ENCODE results near the gene DPCD. TPM values are rescaled to one million over a fixed set of nuclear protein-coding genes. Genes with fewer than 3 reads are reported as not detected.

The DPCD gene
- total and polyA plus RNA-seq, 12 donors: 8.3 to 42.5 (median 26.5) TPM

- H3K36me3 ChIP-seq (replicated peaks in 1 of 2): peaks cover 0 to 20% of the 10 kb centered on the region in 2 donors
These were observed 26.8 kb downstream of the DPCD start for GRCh38 chr10:101614663-101615524.

GRCh38 chr10:101615525-101616116 is 27.5 kb downstream of the DPCD start:
- DNase-seq: no peak
- H3K27me3 ChIP-seq: no peaks in the 10 kb centered on the region
- H3K9me3 ChIP-seq (replicated peaks in 1 of 3): no peaks in the 10 kb centered on the region
- H3K4me3 ChIP-seq: no peak overlapping the region
- H3K36me3 ChIP-seq (replicated peaks in 1 of 2): peaks cover 0 to 17% of the 10 kb centered on the region in 2 donors
- 86 to 94% (median 93%) methylated on average over 2 to 5 of the region's 5 CpGs for WGBS, 4 donors
- H3K27ac ChIP-seq: no peak overlapping the region
- intact Hi-C loops (cut with DNase I): no loop called here
- H3K4me1 ChIP-seq (replicated peaks in 1 of 2): no peaks in the 10 kb centered on the region
- TF ChIP-seq CTCF (IDR thresholded peaks at IDR 0.05) (no peak), POLR2A (IDR thresholded peaks at IDR 0.05) (no peak)

More at GRCh38 chr10:101614663-101615524, 26.8 kb downstream of the DPCD start:
- intact Hi-C loops (cut with DNase I): no loop called here
- H3K9me3 ChIP-seq (replicated peaks in 1 of 3): no peaks in the 10 kb centered on the region
- WGBS, 4 donors: 66 to 80% (median 77%) methylated on average over 11 to 13 of the region's 13 CpGs
- no peak for TF ChIP-seq POLR2A (IDR thresholded peaks at IDR 0.05)
- TF ChIP-seq CTCF (IDR thresholded peaks at IDR 0.05): no peak
- no peak overlapping the region for H3K4me3 ChIP-seq
- no peak overlapping the region for H3K27ac ChIP-seq
- H3K27me3 ChIP-seq: no peaks in the 10 kb centered on the region
- DNase-seq: no peak
- H3K4me1 ChIP-seq (replicated peaks in 1 of 2): no peaks in the 10 kb centered on the region

GRCh38 chr10:101616415-101617101 is 28.4 kb downstream of the DPCD start:
- Histone ChIP-seq H3K4me3 (no peak overlapping the region), H3K36me3 (replicated peaks in 1 of 2) (peaks cover 0 to 15% of the 10 kb centered on the region in 2 donors), H3K9me3 (replicated peaks in 1 of 3) (no peaks in the 10 kb centered on the region), H3K27ac (peak overlapping the region in 1 of 5 donors; percentile 7), H3K27me3 (no peaks in the 10 kb centered on the region), H3K4me1 (replicated peaks in 1 of 2) (no peaks in the 10 kb centered on the region)
- peak in 1 of 7 donors; percentile 75 for DNase-seq
- no peak for TF ChIP-seq POLR2A (IDR thresholded peaks at IDR 0.05)
- no peak for TF ChIP-seq CTCF (IDR thresholded peaks at IDR 0.05)
- intact Hi-C loops (cut with DNase I): no loop called here
- WGBS, 4 donors: 80 to 86% (median 84%) methylated on average over 9 of the region's 9 CpGs
